Left lung (tissue), 10 donors: ENCODE data around the gene PHKB. TPM values are rescaled to one million over a fixed set of nuclear protein-coding genes. Genes with fewer than 3 reads are reported as not detected.

Source experiments
- ATAC-seq: fragments of 200-7000 bp; cut with Tn5 transposase; one replicate; pipeline ENCODE4 v1.9.1; 2020; ENCODE audit warnings: moderate library complexity
- DNase-seq, 4 donors: peaks; one replicate each; pipeline ENCODE4 v3.0.0-alpha.2; 2013 to 2020
- H3K27ac ChIP-seq, 2 donors: fragments of 200-600 bp; sonication (generic) in 1 of 2; one replicate each; pipeline versions ENCODE4 v1.5.0 to v1.8.0; 2020 to 2021
- H3K27me3 ChIP-seq, 2 donors: fragments of 200-600 bp; sonication (generic) in 1 of 2; one replicate each; pipeline versions ENCODE4 v1.5.0 to v1.8.0; 2020 to 2021
- H3K36me3 ChIP-seq, 2 donors: fragments of 200-600 bp; sonication (generic) in 1 of 2; one replicate each; pipeline versions ENCODE4 v1.5.0 to v1.8.0; 2020 to 2021
- H3K4me1 ChIP-seq, 2 donors: fragments of 200-600 bp; one replicate each; pipeline ENCODE4 v1.8.0; 2021
- H3K4me3 ChIP-seq, 2 donors: fragments of 200-600 bp; sonication (generic) in 1 of 2; one replicate each; pipeline versions ENCODE4 v1.5.0 to v1.8.0; 2020 to 2021; ENCODE audit warnings: mild to moderate bottlenecking in 1 of 2
- H3K9me3 ChIP-seq, 2 donors: fragments of 200-600 bp; sonication (generic) in 1 of 2; one replicate each; pipeline versions ENCODE4 v1.5.0 to v1.8.0; 2020 to 2021
- CTCF ChIP-seq, 2 donors: fragments of 200-600 bp; sonication (generic) in 1 of 2; IDR thresholded peaks; one replicate each; pipeline versions ENCODE4 v1.5.0 to v1.8.0; 2021; ENCODE audit warnings: antibody characterized with exemption in 2 of 2
- intact Hi-C, 2 donors: fragments of 100-400 bp; cut with DNase I; formaldehyde crosslinking; loops; one replicate each; pipeline versions ENCODE4 v1.11.2 to v1.14.2; 2022
- polyA plus RNA-seq, 6 donors: library from polyadenylated mRNA; unstranded; fragments of 120-200 nt; gene quantifications; one replicate each; pipeline ENCODE4 v1.2.1, GENCODE V29; 2013; ENCODE audit not compliant: insufficient read length in 6 of 6
- total RNA-seq, 2 donors: library from RNA; stranded (reverse); fragmentation: NEBNext Ultra II Directional; extraction: Animal tissue kit (Norgen Biotek cat#: 25700); gene quantifications; one replicate each; pipeline ENCODE4 v1.2.1, GENCODE V29; 2021
- donor health status: DM: no; HTN: yes; CAD: no.
- donor health status: DM: no; HTN: no; CAD: no.

Gene PHKB
- total and polyA plus RNA-seq, 8 donors: 76.5 to 104 (median 90.4) TPM

GRCh38 chr16:47636501-47637099 is 175.5 kb downstream of the PHKB start:
- H3K4me1 ChIP-seq: no peaks in the 10 kb centered on the region
- no peak overlapping the region for H3K27ac ChIP-seq
- TF ChIP-seq CTCF (IDR thresholded peaks at IDR 0.05): no peak
- intact Hi-C loops: no loop called here
- no peak for ATAC-seq
- no peaks in the 10 kb centered on the region for H3K27me3 ChIP-seq
- peaks cover 0 to 20% of the 10 kb centered on the region in 2 donors for H3K36me3 ChIP-seq
- peak in 1 of 4 donors; percentile 64 for DNase-seq
- H3K9me3 ChIP-seq: no peaks in the 10 kb centered on the region
- H3K4me3 ChIP-seq: no peak overlapping the region

GRCh38 chr16:47638175-47638574 is 177.0 kb downstream of the PHKB start:
- Histone ChIP-seq H3K9me3 (no peaks in the 10 kb centered on the region), H3K4me3 (no peak overlapping the region), H3K36me3 (peaks cover 0 to 20% of the 10 kb centered on the region in 2 donors), H3K4me1 (peaks cover 0 to under 1% of the 10 kb centered on the region in 2 donors), H3K27me3 (no peaks in the 10 kb centered on the region), H3K27ac (no peak overlapping the region)
- TF ChIP-seq CTCF (IDR thresholded peaks at IDR 0.05): no peak
- intact Hi-C loops: no loop called here
- no peak for DNase-seq
- no peak for ATAC-seq

GRCh38 chr16:47640661-47641060 is 179.5 kb downstream of the PHKB start:
- ATAC-seq: no peak
- TF ChIP-seq CTCF (IDR thresholded peaks at IDR 0.05): no peak

GRCh38 chr16:47643323-47644000 is 182.3 kb downstream of the PHKB start:
- Histone ChIP-seq H3K4me1 (peaks cover 12 to 17% of the 10 kb centered on the region in 2 donors), H3K36me3 (peaks cover 0 to 6% of the 10 kb centered on the region in 2 donors), H3K9me3 (no peaks in the 10 kb centered on the region), H3K27ac (peak overlapping the region in 1 of 2 donors; percentile 30), H3K27me3 (no peaks in the 10 kb centered on the region), H3K4me3 (no peak overlapping the region)
- intact Hi-C loops: no loop called here
- no peak for DNase-seq
- no peak for TF ChIP-seq CTCF (IDR thresholded peaks at IDR 0.05)
- ATAC-seq: peak; percentile 25

More at GRCh38 chr16:47640661-47641060, 179.5 kb downstream of the PHKB start:
- no peak overlapping the region for H3K27ac ChIP-seq
- H3K4me1 ChIP-seq: peaks cover 12 to 17% of the 10 kb centered on the region in 2 donors
- no peaks in the 10 kb centered on the region for H3K9me3 ChIP-seq
- no peak for DNase-seq
- intact Hi-C loops: no loop called here
- H3K27me3 ChIP-seq: no peaks in the 10 kb centered on the region
- H3K36me3 ChIP-seq: peaks cover 0 to 13% of the 10 kb centered on the region in 2 donors
- H3K4me3 ChIP-seq: no peak overlapping the region

GRCh38 chr16:47644166-47644565 is 183.0 kb downstream of the PHKB start:
- Histone ChIP-seq H3K36me3 (peaks cover 0 to 13% of the 10 kb centered on the region in 2 donors), H3K9me3 (no peaks in the 10 kb centered on the region)

More at GRCh38 chr16:47644166-47644565, 183.0 kb downstream of the PHKB start:
- peak overlapping the region in 1 of 2 donors; percentile 23 for H3K27ac ChIP-seq
- H3K4me3 ChIP-seq: no peak overlapping the region
- DNase-seq: peak in 1 of 4 donors; percentile 17
- H3K27me3 ChIP-seq: no peaks in the 10 kb centered on the region
- intact Hi-C loops: no loop called here
- peaks cover 12 to 17% of the 10 kb centered on the region in 2 donors for H3K4me1 ChIP-seq
- peak; percentile 50 for ATAC-seq
- TF ChIP-seq CTCF (IDR thresholded peaks at IDR 0.05): no peak
